GM12865 (cell line): Measurements from ENCODE around the gene HMGCL.
A peak's percentile ranks its signal among the peaks of the same experiment; 100 is the strongest.

ENCODE experiments used
- DNase-seq: peaks from one replicate; pipeline ENCODE4 v3.0.0; 2010; ENCODE audit warnings: low read depth
- H3K4me3 ChIP-seq: 2 replicates; pipeline ENCODE4 v1.5.1; 2011; ENCODE audit warnings: mild to moderate bottlenecking, low read depth, low read length, control low read depth
- TF ChIP-seq, protein P1 (sequence below): IDR thresholded peaks from 2 replicates; pipeline ENCODE4 v1.5.1; 2011; ENCODE audit warnings: low read length, control low read depth, low read depth, inconsistent platforms; ENCODE audit not compliant: insufficient read depth; ENCODE audit errors: missing control alignments

The HMGCL gene

DNA sequence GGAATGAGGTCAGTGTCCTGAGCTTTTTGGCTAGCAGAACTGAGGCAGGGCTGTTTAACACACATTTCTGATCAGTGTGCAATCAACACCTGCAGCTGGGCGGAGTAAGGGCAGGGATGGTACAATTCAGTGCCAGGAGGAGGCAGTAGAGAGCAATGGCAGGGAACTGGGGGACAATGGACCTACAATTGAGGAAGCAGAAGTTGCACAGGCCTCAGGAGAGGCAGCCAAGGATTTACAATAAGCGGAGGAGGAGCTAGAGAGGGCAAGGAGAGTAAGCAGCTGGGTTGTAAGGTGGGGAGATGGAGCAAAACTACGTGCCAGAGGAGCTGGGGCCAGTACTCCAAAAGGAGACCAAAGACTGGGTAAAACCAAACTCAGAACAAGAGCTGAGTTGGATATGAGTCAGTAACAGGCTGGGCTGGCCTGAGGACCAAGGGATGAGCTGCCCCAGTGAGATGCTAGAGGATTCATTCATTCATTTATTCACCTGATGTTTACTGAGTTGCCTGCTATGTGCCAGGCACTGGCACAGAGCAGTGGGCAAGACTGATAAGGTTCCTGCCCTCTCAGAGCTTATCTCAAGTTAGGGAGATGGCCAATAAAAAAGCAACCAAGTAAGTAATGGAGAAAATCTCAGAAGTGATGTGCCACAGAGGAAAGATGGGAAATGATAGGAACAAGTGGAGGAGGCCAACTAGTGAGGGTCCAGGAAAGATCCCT is 14.2 kb downstream of the HMGCL start:
- H3K4me3 ChIP-seq, result no peak overlapping the region
- TF ChIP-seq, protein P1, sequence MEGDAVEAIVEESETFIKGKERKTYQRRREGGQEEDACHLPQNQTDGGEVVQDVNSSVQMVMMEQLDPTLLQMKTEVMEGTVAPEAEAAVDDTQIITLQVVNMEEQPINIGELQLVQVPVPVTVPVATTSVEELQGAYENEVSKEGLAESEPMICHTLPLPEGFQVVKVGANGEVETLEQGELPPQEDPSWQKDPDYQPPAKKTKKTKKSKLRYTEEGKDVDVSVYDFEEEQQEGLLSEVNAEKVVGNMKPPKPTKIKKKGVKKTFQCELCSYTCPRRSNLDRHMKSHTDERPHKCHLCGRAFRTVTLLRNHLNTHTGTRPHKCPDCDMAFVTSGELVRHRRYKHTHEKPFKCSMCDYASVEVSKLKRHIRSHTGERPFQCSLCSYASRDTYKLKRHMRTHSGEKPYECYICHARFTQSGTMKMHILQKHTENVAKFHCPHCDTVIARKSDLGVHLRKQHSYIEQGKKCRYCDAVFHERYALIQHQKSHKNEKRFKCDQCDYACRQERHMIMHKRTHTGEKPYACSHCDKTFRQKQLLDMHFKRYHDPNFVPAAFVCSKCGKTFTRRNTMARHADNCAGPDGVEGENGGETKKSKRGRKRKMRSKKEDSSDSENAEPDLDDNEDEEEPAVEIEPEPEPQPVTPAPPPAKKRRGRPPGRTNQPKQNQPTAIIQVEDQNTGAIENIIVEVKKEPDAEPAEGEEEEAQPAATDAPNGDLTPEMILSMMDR, result peak; percentile 93
- peak; percentile 86 for DNase-seq

DNA sequence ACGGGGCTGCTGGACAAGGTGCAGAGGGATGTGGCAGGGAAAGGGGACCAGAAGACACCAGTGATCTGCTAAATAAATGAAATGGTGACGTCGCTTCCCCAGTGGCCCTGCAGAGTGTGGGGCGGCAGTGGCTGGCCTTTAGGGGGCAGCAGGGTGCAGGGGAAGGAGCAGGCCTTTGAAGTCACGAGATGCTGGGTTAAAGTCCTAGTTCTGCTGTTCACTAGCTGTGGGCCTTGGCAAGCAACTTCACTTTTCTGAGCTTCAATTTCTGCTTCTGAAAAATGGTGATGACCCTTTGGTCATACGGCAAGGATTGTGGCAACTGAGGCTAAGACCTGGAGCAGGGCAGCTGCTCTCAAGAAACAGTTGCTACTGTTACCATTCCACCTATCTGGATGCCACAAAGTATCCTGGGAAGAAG is 15.5 kb downstream of the HMGCL start:
- TF ChIP-seq, protein P1, result peak; percentile 94
- H3K4me3 ChIP-seq, result no peak overlapping the region
- peak; percentile 90 for DNase-seq

DNA sequence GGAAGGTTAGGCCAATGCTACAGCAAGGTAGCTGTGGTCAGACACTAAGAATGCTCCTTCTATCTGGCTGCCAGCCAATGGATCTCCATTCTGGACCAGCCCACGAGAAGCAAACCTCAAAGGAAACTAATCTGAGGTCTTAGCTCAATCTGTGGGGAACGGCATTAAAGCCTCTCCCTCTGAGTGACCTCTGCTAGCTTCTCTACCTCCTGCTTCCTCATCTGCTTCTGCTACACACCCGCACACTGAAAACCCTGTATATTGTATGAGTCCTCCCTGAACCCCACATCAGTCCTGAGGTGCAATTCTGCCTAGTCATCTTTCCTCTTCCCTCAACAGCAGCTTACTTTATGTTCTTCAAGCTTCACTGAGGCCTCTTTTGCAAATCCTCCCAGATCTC is 17.8 kb downstream of the HMGCL start:
- no peak for DNase-seq
- TF ChIP-seq, protein P1, result no peak
- H3K4me3 ChIP-seq, result no peak overlapping the region

DNA sequence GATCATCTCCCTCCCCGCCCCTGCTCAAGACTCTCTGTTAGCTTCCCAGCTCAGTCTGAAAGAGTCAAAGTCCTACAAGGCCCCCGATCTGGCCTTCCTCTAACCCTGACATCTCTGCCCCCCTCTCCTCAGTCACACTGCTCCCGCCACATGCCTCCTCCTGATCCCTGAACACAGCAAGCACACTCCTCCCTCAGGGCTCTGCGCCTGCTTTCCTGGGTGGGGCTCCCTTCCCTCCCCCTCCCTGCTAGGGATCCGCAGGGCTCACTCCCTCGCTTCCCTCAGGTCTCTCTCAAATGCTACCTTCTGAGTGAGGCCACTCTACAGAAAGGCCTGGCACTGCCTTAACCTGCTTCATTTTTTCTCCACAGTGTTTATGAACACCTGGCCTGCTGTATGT is 18.9 kb downstream of the HMGCL start:
- no peak for DNase-seq
- H3K4me3 ChIP-seq, result no peak overlapping the region
- TF ChIP-seq, protein P1, result no peak

DNA sequence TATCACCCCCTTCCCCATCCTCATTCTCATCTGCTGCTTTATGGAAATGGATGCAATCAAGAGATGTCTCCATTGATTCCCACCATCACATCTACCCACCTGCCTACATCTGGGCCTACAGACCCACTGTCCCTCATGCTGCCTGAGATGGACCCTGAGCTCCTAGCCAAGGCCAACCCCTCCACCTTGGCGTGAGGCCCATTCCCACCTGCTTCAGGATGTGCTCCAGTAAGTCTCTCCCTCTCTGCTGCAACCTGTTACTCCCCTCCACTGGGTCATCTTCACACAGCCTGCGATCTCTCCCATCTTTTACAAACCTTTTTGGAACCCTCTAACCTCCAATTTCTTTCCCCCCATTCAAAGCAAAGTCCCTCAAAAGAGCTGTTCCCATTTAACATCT is 20.2 kb downstream of the HMGCL start:
- H3K4me3 ChIP-seq, result no peak overlapping the region
- TF ChIP-seq, protein P1, result no peak
- no peak for DNase-seq

DNA sequence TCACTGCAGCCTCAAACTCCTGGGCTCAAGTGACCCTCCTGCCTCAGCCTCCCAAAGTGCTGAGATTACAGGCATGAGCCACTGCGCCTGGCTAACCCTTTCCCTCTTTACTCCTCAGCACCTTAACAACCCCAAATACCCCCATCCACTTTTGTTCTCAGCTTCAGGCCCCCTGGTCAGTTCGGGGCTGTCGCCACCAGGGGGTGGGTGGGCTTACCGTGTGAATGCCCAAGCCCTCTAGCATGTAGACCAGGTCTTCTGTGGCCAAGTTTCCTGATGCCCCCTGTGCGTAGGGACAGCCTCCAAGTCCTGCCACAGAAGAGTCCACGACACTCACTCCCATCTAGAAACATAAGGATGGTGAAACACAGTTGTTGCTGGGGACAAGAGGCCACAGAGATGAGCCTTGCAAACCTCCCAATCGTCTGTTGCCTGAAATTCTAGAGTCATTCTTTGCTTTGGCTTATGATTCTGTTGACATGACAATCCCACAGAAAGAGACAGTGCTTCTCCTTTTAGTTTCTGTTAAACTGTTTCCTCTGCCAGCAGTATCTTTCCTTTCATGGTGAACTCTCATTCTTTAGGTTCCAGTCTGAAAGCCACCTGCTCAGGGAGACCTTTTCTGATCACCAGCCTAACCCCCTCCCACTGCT is 20.9 kb downstream of the HMGCL start:
- no peak overlapping the region for H3K4me3 ChIP-seq
- no peak for DNase-seq
- TF ChIP-seq, protein P1, result peak; percentile 34
